HepG2 (cell line): ENCODE measurements around the gene SDF2. TPM values are rescaled to one million over a fixed set of nuclear protein-coding genes. Genes with fewer than 3 reads are reported as not detected.

Source experiments
- FOSL2 ChIP-seq: sonication (generic); formaldehyde crosslinking; IDR thresholded peaks from 2 replicates; pipeline ENCODE4 v1.4.0; 2020; ENCODE audit warnings: missing genetic modification reagents
- NR2F6 ChIP-seq, 2 experiments: IDR thresholded peaks; 2 replicates each; pipeline ENCODE4 v1.6.1; 2016; ENCODE audit warnings: antibody characterized with exemption in 1 of 2, mild to moderate bottlenecking in 1 of 2
- PHF21A ChIP-seq: sonication (generic); formaldehyde crosslinking; IDR thresholded peaks from 2 replicates; pipeline ENCODE4 v1.5.0; 2020; ENCODE audit warnings: mild to moderate bottlenecking, missing genetic modification reagents
- RCOR2 ChIP-seq: IDR thresholded peaks from 2 replicates; pipeline ENCODE4 v1.6.1; 2016; ENCODE audit warnings: missing biosample characterization, missing genetic modification reagents
- SRY ChIP-seq: sonication (generic); formaldehyde crosslinking; IDR thresholded peaks from 2 replicates; pipeline ENCODE4 v1.8.0; 2022; ENCODE audit warnings: mild to moderate bottlenecking, missing genetic modification reagents
- U2AF1 ChIP-seq: fragments of 200-400 bp; formaldehyde crosslinking; optimal IDR thresholded peaks from 2 replicates; pipeline ENCODE3; 2017; ENCODE audit warnings: mild to moderate bottlenecking, low read depth, low read length
- ZBTB39 ChIP-seq: sonication (generic); formaldehyde crosslinking; IDR thresholded peaks from 2 replicates; pipeline ENCODE4 v1.5.0; 2020; ENCODE audit warnings: missing genetic modification reagents
- ZBTB40 ChIP-seq, 2 experiments: fragments of 450-650 bp in 1 of 2; sonication (generic) in 1 of 2; formaldehyde crosslinking in 1 of 2; IDR thresholded peaks; 2 replicates each; pipeline versions ENCODE4 v1.6.1 to v1.8.0; 2016 to 2022; ENCODE audit warnings: antibody characterized with exemption in 1 of 2, mild to moderate bottlenecking in 1 of 2, missing genetic modification reagents in 1 of 2
- ZFP82 ChIP-seq: sonication (generic); formaldehyde crosslinking; IDR thresholded peaks from 2 replicates; pipeline ENCODE4 v1.5.1; 2020; ENCODE audit warnings: mild to moderate bottlenecking, missing genetic modification reagents, borderline replicate concordance
- ZFP91 ChIP-seq: sonication (generic); formaldehyde crosslinking; IDR thresholded peaks from 2 replicates; pipeline ENCODE4 v1.9.0; 2022; ENCODE audit warnings: missing genetic modification reagents, mild to moderate bottlenecking, borderline replicate concordance
- ZFY ChIP-seq: sonication (generic); formaldehyde crosslinking; IDR thresholded peaks from 2 replicates; pipeline ENCODE4 v1.4.0; 2020; ENCODE audit warnings: missing genetic modification reagents
- ZKSCAN8 ChIP-seq: IDR thresholded peaks from 2 replicates; pipeline ENCODE4 v1.6.1; 2016; ENCODE audit warnings: borderline replicate concordance, missing genetic modification reagents, missing compliant biosample characterization
- ZMAT3 ChIP-seq: sonication (generic); formaldehyde crosslinking; conservative IDR thresholded peaks from 2 replicates; pipeline ENCODE4 v1.7.0; 2021; ENCODE audit warnings: missing genetic modification reagents
- ZNF121 ChIP-seq: sonication (generic); formaldehyde crosslinking; IDR thresholded peaks from 2 replicates; pipeline ENCODE4 v1.5.0; 2020; ENCODE audit warnings: mild to moderate bottlenecking, missing genetic modification reagents
- ZNF44 ChIP-seq: sonication (generic); formaldehyde crosslinking; IDR thresholded peaks from 2 replicates; pipeline ENCODE4 v1.5.1; 2020; ENCODE audit warnings: mild to moderate bottlenecking, missing genetic modification reagents
- polyA plus RNA-seq, 8 experiments: library from polyadenylated mRNA; depleted of rRNA in 3 of 8; stranded (reverse) in 7 of 8; unstranded in 1 of 8; fragments of >200 nt; fragmentation: Illumina TruSeq in 4 of 8; extraction: Trizol in 4 of 8; gene quantifications; 2 replicates each; pipeline versions ENCODE4 v1.2.1 to v1.2.3, GENCODE V29; 2011 to 2016; ENCODE audit warnings: low read depth in 4 of 8, missing spikeins in 1 of 8, mixed read lengths in 1 of 8; ENCODE audit not compliant: insufficient read depth in 1 of 8
- total RNA-seq, 5 experiments: library from RNA; depleted of rRNA; stranded (reverse); fragments of >200 nt; fragmentation: Illumina TruSeq; extraction: Trizol; gene quantifications; 2 replicates each; pipeline ENCODE4 v1.2.3, GENCODE V29; 2016; ENCODE audit warnings: low read depth in 1 of 5

Gene SDF2
- total and polyA plus RNA-seq, 2 of the 13 experiments (the other 11 are each of a cell fraction or from before 2014, with no cell fraction given) = 58.2 to 58.4 TPM

- no peak for TF ChIP-seq ZBTB40 (IDR thresholded peaks at IDR 0.05)
- no peak for TF ChIP-seq ZBTB40 (CRISPR knock-in tag; IDR thresholded peaks at IDR 0.05)
- no peak for TF ChIP-seq RCOR2
- TF ChIP-seq NR2F6 (IDR thresholded peaks at IDR 0.05) = 0 out of 2 replicates have a peak, but pooled peaks have one; percentile 9
- no peak for TF ChIP-seq NR2F6 (CRISPR knock-in tag; IDR thresholded peaks at IDR 0.05)
- TF ChIP-seq ZNF121 (CRISPR knock-in tag) = peak; percentile 13; the same call in 1 of the 2 replicates
- TF ChIP-seq ZFP91 (CRISPR knock-in tag) = 0 out of 2 replicates have a peak, but pooled peaks have one; percentile 14
- 0 out of 2 replicates have a peak, but pooled peaks have one; percentile 43 for TF ChIP-seq SRY (CRISPR knock-in tag)
- peak; percentile 42; the same call in 1 of the 2 replicates for TF ChIP-seq ZFY
- no peak for TF ChIP-seq ZBTB39 (CRISPR knock-in tag)
- TF ChIP-seq PHF21A (CRISPR knock-in tag) = peak; percentile 69
- 0 out of 2 replicates have a peak, but pooled peaks have one; percentile 21 for TF ChIP-seq ZFP82
- 0 out of 2 replicates have a peak, but pooled peaks have one; percentile 13 for TF ChIP-seq ZNF44 (CRISPR knock-in tag)
- peak; percentile 21 for TF ChIP-seq U2AF1
- TF ChIP-seq FOSL2 (CRISPR knock-in tag) = peak; percentile 21; the same call in 1 of the 2 replicates
- 0 out of 2 replicates have a peak, but pooled peaks have one; percentile 14 for TF ChIP-seq ZKSCAN8
- 0 out of 2 replicates have a peak, but pooled peaks have one; percentile 18 for TF ChIP-seq ZMAT3 (CRISPR knock-in tag)
These were observed 62.2 kb downstream of the SDF2 start (continued) for GRCh38 chr17:28599311-28600184.
